IMR-90 (cell line): Measurements from ENCODE around the gene DYNC1H1. TPM values are rescaled to one million over a fixed set of nuclear protein-coding genes. Genes with fewer than 3 reads are reported as not detected.

Experiments used
- ATAC-seq: fragments of 200-7000 bp; cut with Tn5 transposase; 2 replicates; pipeline ENCODE4 v1.9.1; 2020; ENCODE audit warnings: low read depth, mild to moderate bottlenecking, moderate library complexity
- BruUV-seq: library from RNA; stranded (reverse); fragments of 400-500 nt; replicated peaks from 2 replicates; lab custom pipeline; 2021; lab: Mats Ljungman, UMichigan
- CTCF ChIA-PET: fragments of 300-600 bp; formaldehyde crosslinking; extraction: SDS; loops from one replicate; lab custom pipeline; 2021; ENCODE audit warnings: antibody characterized with exemption; lab: Yijun Ruan, JAX
- POLR2A ChIA-PET: fragments of 300-600 bp; sonication (Branson Sonifier 250); formaldehyde crosslinking; loops from one replicate; lab custom pipeline; 2022; ENCODE audit warnings: antibody characterized with exemption; ENCODE audit not compliant: unreplicated experiment; lab: Charles Lee
- DNase-seq: peaks from one replicate; pipeline ENCODE4 v3.0.0; 2013
- H2AFZ ChIP-seq: replicated peaks from 2 replicates; pipeline ENCODE3; 2013; ENCODE audit warnings: low read length, mild to moderate bottlenecking; ENCODE audit not compliant: poor library complexity
- H2AK5ac ChIP-seq: 2 replicates; pipeline ENCODE4 v1.6.1; 2013; ENCODE audit warnings: low read depth, low read length, inconsistent platforms
- H2AK9ac ChIP-seq: replicated peaks from 2 replicates; pipeline ENCODE3; 2013; ENCODE audit warnings: mild to moderate bottlenecking, low read depth, low read length, moderate library complexity; ENCODE audit not compliant: poor library complexity
- H2BK120ac ChIP-seq: 2 replicates; pipeline ENCODE4 v1.6.1; 2013; ENCODE audit warnings: low read depth, low read length, inconsistent platforms
- H2BK15ac ChIP-seq: 3 replicates; pipeline ENCODE4 v1.6.1; 2013; ENCODE audit warnings: low read depth, low read length, inconsistent platforms
- H2BK20ac ChIP-seq: 2 replicates; pipeline ENCODE4 v1.6.1; 2013; ENCODE audit warnings: low read depth, mild to moderate bottlenecking, inconsistent platforms, low read length, moderate library complexity
- H2BK5ac ChIP-seq: 2 replicates; pipeline ENCODE4 v1.6.1; 2013; ENCODE audit warnings: mild to moderate bottlenecking, low read depth, low read length, inconsistent platforms; ENCODE audit not compliant: poor library complexity, severe bottlenecking
- H3K14ac ChIP-seq: replicated peaks from 2 replicates; pipeline ENCODE4 v1.6.1; 2013; ENCODE audit warnings: low read depth, low read length, inconsistent platforms
- H3K18ac ChIP-seq: 2 replicates; pipeline ENCODE4 v1.6.1; 2013; ENCODE audit warnings: low read depth, low read length, control low read depth
- H3K23ac ChIP-seq: 2 replicates; pipeline ENCODE4 v1.6.1; 2013; ENCODE audit warnings: low read depth, low read length, inconsistent platforms
- H3K27ac ChIP-seq: 2 replicates; pipeline ENCODE4 v1.5.1; 2013; ENCODE audit warnings: mild to moderate bottlenecking, control low read depth, low read length; ENCODE audit not compliant: insufficient read depth
- H3K27me3 ChIP-seq: 2 replicates; pipeline ENCODE4 v1.6.1; 2013; ENCODE audit warnings: low read length; ENCODE audit not compliant: control insufficient read depth, insufficient read depth
- H3K36me3 ChIP-seq: 2 replicates; pipeline ENCODE4 v1.6.1; 2013; ENCODE audit warnings: low read length, mixed read lengths; ENCODE audit not compliant: control insufficient read depth, insufficient read depth
- H3K4ac ChIP-seq: 2 replicates; pipeline ENCODE4 v1.6.1; 2013; ENCODE audit warnings: low read depth, low read length, inconsistent platforms
- H3K4me1 ChIP-seq: 2 replicates; pipeline ENCODE4 v1.6.1; 2013; ENCODE audit warnings: low read length, mixed read lengths; ENCODE audit not compliant: control insufficient read depth, insufficient read depth
- H3K4me2 ChIP-seq: 2 replicates; pipeline ENCODE4 v1.6.1; 2013; ENCODE audit warnings: low read depth, mild to moderate bottlenecking, control low read depth, low read length, moderate library complexity
- H3K4me3 ChIP-seq: 2 replicates; pipeline ENCODE4 v1.5.1; 2013; ENCODE audit warnings: low read depth, mild to moderate bottlenecking, control low read depth, low read length, moderate library complexity; ENCODE audit not compliant: insufficient read depth
- H3K56ac ChIP-seq: 2 replicates; pipeline ENCODE4 v1.6.1; 2013; ENCODE audit warnings: low read length, inconsistent platforms; ENCODE audit not compliant: insufficient read depth; ENCODE audit errors: extremely low read depth
- H3K79me1 ChIP-seq, 2 experiments: 2 replicates each; pipeline ENCODE4 v1.6.1; 2013; ENCODE audit warnings: low read length in 2 of 2, inconsistent platforms in 1 of 2, low read depth in 1 of 2
- H3K9ac ChIP-seq: 2 replicates; pipeline ENCODE4 v1.6.1; 2013; ENCODE audit warnings: low read depth, low read length, control low read depth
- H3K9me1 ChIP-seq: 2 replicates; pipeline ENCODE4 v1.6.1; 2013; ENCODE audit warnings: low read length, inconsistent platforms; ENCODE audit not compliant: insufficient read depth
- H3K9me3 ChIP-seq: 2 replicates; pipeline ENCODE4 v1.6.1; 2013; ENCODE audit warnings: low read length; ENCODE audit not compliant: control insufficient read depth, insufficient read depth
- H4K20me1 ChIP-seq: 2 replicates; pipeline ENCODE4 v1.6.1; 2013; ENCODE audit warnings: low read length, inconsistent platforms; ENCODE audit not compliant: insufficient read depth
- H4K5ac ChIP-seq: 2 replicates; pipeline ENCODE4 v1.6.1; 2013; ENCODE audit warnings: mild to moderate bottlenecking, low read depth, low read length, control low read depth
- H4K8ac ChIP-seq, 2 experiments: 2 replicates each; pipeline ENCODE4 v1.6.1; 2013; ENCODE audit warnings: low read depth in 2 of 2, low read length in 2 of 2, control low read depth in 1 of 2, inconsistent platforms in 1 of 2
- H4K91ac ChIP-seq: 2 replicates; pipeline ENCODE4 v1.6.1; 2013; ENCODE audit warnings: low read depth, low read length, inconsistent platforms; ENCODE audit not compliant: insufficient read depth
- BHLHE40 ChIP-seq: fragments of 150-350 bp; IDR thresholded peaks from 2 replicates; pipeline ENCODE4 v1.6.1; 2016; ENCODE audit warnings: mild to moderate bottlenecking, low read depth, low read length
- CEBPB ChIP-seq: IDR thresholded peaks from 2 replicates; pipeline ENCODE4 v1.6.1; 2012; ENCODE audit warnings: low read depth, low read length, improper control_type of control experiment
- CHD1 ChIP-seq: IDR thresholded peaks from 2 replicates; pipeline ENCODE4 v1.6.1; 2012; ENCODE audit warnings: low read depth, low read length, improper control_type of control experiment
- FOS ChIP-seq: fragments of 150-350 bp; IDR thresholded peaks from 2 replicates; pipeline ENCODE4 v1.6.1; 2016; ENCODE audit warnings: low read depth, low read length
- MAFK ChIP-seq: IDR thresholded peaks from 2 replicates; pipeline ENCODE4 v1.6.1; 2012; ENCODE audit warnings: low read depth, low read length, improper control_type of control experiment
- NFE2L2 ChIP-seq: fragments of 150-350 bp; IDR thresholded peaks from 2 replicates; pipeline ENCODE4 v1.6.1; 2016; ENCODE audit warnings: low read depth, mild to moderate bottlenecking, low read length
- POLR2A ChIP-seq: IDR thresholded peaks from 2 replicates; pipeline ENCODE4 v1.6.1; 2012; ENCODE audit warnings: mild to moderate bottlenecking, low read depth, low read length
- RAD21 ChIP-seq: IDR thresholded peaks from 2 replicates; pipeline ENCODE4 v1.6.1; 2012; ENCODE audit warnings: low read length, improper control_type of control experiment
- RCOR1 ChIP-seq: IDR thresholded peaks from 2 replicates; pipeline ENCODE4 v1.6.1; 2012; ENCODE audit warnings: mild to moderate bottlenecking, low read length, improper control_type of control experiment; ENCODE audit not compliant: insufficient replicate concordance
- RFX5 ChIP-seq: IDR thresholded peaks from 2 replicates; pipeline ENCODE4 v1.8.0; 2012; ENCODE audit warnings: low read depth, mild to moderate bottlenecking, low read length, moderate library complexity
- SMC3 ChIP-seq: fragments of 150-350 bp; IDR thresholded peaks from 2 replicates; pipeline ENCODE4 v1.6.1; 2016; ENCODE audit warnings: low read depth, mild to moderate bottlenecking, antibody characterized with exemption, low read length, moderate library complexity
- WGBS, 2 experiments: methylation state at CpG; one replicate each; pipeline versions ENCODE4 v1.1.5 to v1.1.7; 2013; ENCODE audit warnings: missing lambda C conversion rate in 2 of 2; ENCODE audit not compliant: insufficient read length in 1 of 2; ENCODE audit errors: extremely low coverage in 2 of 2; 5-methylcytosine and 5-hydroxymethylcytosine counted together
- dilution Hi-C: fragments of 300-500 bp; cut with HindIII; formaldehyde crosslinking; loops from one replicate; pipeline ENCODE4 v1.14.3; 2018; ENCODE audit warnings: low sequenced_read_pairs; ENCODE audit not compliant: unreplicated experiment
- in situ Hi-C: fragments of 300-500 bp; cut with MboI; formaldehyde crosslinking; loops from 3 replicates; pipeline ENCODE4 v1.14.3; 2019; ENCODE audit warnings: low sequenced_read_pairs, inconsistent platforms, mixed read lengths
- intact Hi-C: fragments of 100-400 bp; cut with micrococcal nuclease; formaldehyde crosslinking; loops from 2 replicates; pipeline ENCODE4 v1.10.0; 2022
- polyA plus RNA-seq, 3 experiments: library from polyadenylated mRNA; depleted of rRNA; stranded (reverse); fragments of >200 nt; gene quantifications; 2 replicates each; pipeline ENCODE4 v1.2.3, GENCODE V29; 2012; ENCODE audit warnings: low replicate concordance in 1 of 3
- total RNA-seq: library from RNA; depleted of rRNA; stranded (reverse); fragments of >200 nt; gene quantifications from 2 replicates; pipeline ENCODE4 v1.2.3, GENCODE V29; 2012
- TF ChIP-seq, protein P1 (sequence below): conservative IDR thresholded peaks from 2 replicates; pipeline ENCODE4 v1.5.1; 2012; ENCODE audit warnings: mild to moderate bottlenecking, low read depth, low read length, improper control_type of control experiment
- TF ChIP-seq, protein P2 (sequence below): fragments of 150-350 bp; IDR thresholded peaks from 2 replicates; pipeline ENCODE4 v1.6.1; 2017; ENCODE audit warnings: mild to moderate bottlenecking, antibody characterized with exemption, low read length, low read depth

DYNC1H1 gene
- total and polyA plus RNA-seq, 2 of the 4 experiments (the other 2 are of a cell fraction): 240 to 670 TPM

DNA sequence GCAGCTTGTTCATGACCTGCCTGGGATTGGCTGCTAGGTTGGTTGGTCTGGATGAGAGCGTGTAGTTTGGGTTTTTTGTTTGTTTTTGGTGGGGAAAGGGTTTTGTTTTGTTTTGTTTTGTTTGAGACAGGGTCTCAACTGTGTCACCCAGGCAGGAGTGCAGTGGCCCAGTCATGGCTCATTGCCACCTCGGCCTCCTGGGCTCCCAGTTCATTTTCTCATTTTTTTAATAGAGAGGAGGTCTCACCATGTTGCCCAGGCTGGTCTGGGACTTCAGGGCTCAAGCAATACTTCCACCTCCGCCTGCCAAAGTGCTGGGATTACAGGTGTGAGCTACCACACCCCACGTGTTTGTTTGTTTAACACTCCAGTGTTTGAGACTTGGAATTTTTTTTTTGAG lies 3.8 kb downstream of the DYNC1H1 start:
- no peaks in the 10 kb centered on the region for H3K27me3 ChIP-seq
- H3K9ac ChIP-seq: no peak overlapping the region
- H3K9me1 ChIP-seq: peaks cover 8% of the 10 kb centered on the region; the same call in 1 of the 2 replicates
- H3K14ac ChIP-seq: no peak overlapping the region
- H4K91ac ChIP-seq: no peak overlapping the region
- no peak overlapping the region for H4K5ac ChIP-seq
- no peak for DNase-seq
- H2BK20ac ChIP-seq: no peak overlapping the region
- intact Hi-C loops (no loop called here), in situ Hi-C loops (loop anchor here (25.0 kb wide), 1 partner anchor 344 kb away; the partner anchor contains the start of genes MOK and ZNF839), dilution Hi-C loops (no loop called here)
- peaks cover 62% of the 10 kb centered on the region for H4K20me1 ChIP-seq
- H3K36me3 ChIP-seq: peaks cover 8% of the 10 kb centered on the region
- ChIA-PET CTCF (no interaction called here), POLR2A (no interaction called here)
- no peak overlapping the region for H2BK120ac ChIP-seq
- no peak overlapping the region for H2BK5ac ChIP-seq
- no peak overlapping the region for H3K4ac ChIP-seq
- WGBS, 2 experiments: 100% methylated on average over 1 of the region's 4 CpGs; no CpG with 5 or more reads in 1 of the 2 experiments
- no peak overlapping the region for H3K56ac ChIP-seq
- H3K4me2 ChIP-seq: no peak overlapping the region
- H2AFZ ChIP-seq: no peak overlapping the region
- no peak overlapping the region for H3K4me3 ChIP-seq
- BruUV-seq: no TSS peak
- H2AK9ac ChIP-seq: no peak overlapping the region
- no peak overlapping the region for H4K8ac ChIP-seq
- peaks cover 2% of the 10 kb centered on the region for H3K4me1 ChIP-seq
- H2AK5ac ChIP-seq: peak overlapping the region; percentile 8; the same call in 1 of the 2 replicates
- H2BK15ac ChIP-seq: no peak overlapping the region
- no peak overlapping the region for H3K18ac ChIP-seq
- peaks cover 0 to 43% of the 10 kb centered on the region in 2 experiments; a peak in 2 of 4 replicates for H3K79me1 ChIP-seq
- H3K23ac ChIP-seq: 0 out of 2 replicates have a peak overlapping the region, but pooled peaks have one; percentile 38
- no peaks in the 10 kb centered on the region for H3K9me3 ChIP-seq
- TF ChIP-seq, protein P1, sequence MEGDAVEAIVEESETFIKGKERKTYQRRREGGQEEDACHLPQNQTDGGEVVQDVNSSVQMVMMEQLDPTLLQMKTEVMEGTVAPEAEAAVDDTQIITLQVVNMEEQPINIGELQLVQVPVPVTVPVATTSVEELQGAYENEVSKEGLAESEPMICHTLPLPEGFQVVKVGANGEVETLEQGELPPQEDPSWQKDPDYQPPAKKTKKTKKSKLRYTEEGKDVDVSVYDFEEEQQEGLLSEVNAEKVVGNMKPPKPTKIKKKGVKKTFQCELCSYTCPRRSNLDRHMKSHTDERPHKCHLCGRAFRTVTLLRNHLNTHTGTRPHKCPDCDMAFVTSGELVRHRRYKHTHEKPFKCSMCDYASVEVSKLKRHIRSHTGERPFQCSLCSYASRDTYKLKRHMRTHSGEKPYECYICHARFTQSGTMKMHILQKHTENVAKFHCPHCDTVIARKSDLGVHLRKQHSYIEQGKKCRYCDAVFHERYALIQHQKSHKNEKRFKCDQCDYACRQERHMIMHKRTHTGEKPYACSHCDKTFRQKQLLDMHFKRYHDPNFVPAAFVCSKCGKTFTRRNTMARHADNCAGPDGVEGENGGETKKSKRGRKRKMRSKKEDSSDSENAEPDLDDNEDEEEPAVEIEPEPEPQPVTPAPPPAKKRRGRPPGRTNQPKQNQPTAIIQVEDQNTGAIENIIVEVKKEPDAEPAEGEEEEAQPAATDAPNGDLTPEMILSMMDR: no peak
- no peak for TF ChIP-seq BHLHE40
- TF ChIP-seq NFE2L2: no peak
- TF ChIP-seq MAFK: no peak
- TF ChIP-seq POLR2A: no peak
- TF ChIP-seq, protein P2, sequence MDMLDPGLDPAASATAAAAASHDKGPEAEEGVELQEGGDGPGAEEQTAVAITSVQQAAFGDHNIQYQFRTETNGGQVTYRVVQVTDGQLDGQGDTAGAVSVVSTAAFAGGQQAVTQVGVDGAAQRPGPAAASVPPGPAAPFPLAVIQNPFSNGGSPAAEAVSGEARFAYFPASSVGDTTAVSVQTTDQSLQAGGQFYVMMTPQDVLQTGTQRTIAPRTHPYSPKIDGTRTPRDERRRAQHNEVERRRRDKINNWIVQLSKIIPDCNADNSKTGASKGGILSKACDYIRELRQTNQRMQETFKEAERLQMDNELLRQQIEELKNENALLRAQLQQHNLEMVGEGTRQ: no peak
- no peak for TF ChIP-seq CEBPB
- no peak for TF ChIP-seq SMC3
- no peak for TF ChIP-seq RAD21
- no peak for TF ChIP-seq CHD1
- TF ChIP-seq RFX5: no peak
- no peak for TF ChIP-seq FOS
- no peak for TF ChIP-seq RCOR1
- no peak for ATAC-seq
- H3K27ac ChIP-seq: no peak overlapping the region
